ENCODE results near the gene SASS6.

The SASS6 gene

DNA sequence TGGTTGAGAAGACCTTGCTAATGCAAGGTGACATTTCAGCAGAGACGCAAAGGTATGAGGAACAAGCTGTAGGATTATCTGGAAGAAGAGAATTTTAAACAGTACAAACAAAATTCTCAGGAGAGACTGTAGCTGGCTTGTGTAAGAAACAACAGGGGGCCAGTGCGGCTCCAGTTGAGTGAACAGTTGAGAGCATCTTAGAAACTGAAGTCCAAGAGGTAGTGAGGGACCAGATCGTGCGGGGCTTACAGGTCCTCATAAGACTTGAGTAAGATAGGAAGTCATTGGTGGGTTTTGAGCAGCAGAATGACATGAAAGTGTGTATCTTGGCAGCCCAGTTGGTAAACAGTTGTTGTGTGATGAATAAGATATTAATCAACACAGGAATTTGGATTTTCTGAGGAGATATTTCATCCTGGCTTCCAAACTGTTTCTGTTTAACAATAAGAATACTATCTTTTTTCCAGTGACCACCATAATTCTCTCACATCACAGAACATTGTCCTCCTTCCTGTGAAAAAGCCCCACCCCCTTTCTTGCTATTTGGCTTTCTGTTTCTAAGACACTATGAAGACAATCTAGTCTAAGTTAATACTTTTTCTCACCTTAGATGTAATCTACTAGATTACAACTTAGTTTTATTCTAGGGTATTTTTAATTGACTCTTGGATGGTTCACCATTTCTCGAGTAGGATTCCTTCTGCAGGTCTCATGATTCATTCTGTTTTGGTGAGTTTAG lies 62.4 kb downstream of the SASS6 start:
- Histone ChIP-seq H3K9me3 (no peaks in the 10 kb centered on the region), H3K4me3 (ENCODE audit: low read depth, low read length) (no peak overlapping the region), H3K27me3 (no peaks in the 10 kb centered on the region), H3K36me3 (peaks cover 60% of the 10 kb centered on the region), H3K4me1 (no peaks in the 10 kb centered on the region)
- TF ChIP-seq CTCF (IDR thresholded peaks at IDR 0.05; ENCODE audit: low read depth, low read length) = no peak
- no peak for DNase-seq

DNA sequence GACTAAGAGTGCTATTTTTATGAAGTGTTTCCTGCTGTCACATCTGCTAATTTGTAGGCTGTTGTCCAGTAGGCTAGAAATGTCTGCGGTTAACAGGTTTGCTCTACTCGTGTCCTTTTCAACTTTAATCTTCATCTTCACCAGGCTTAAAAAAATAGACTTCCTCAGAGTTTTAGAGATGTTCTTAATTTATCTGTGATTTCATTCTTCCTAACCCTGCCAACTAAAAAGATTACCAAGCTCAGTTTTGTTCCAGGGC lies 66.8 kb downstream of the SASS6 start:
- no peak overlapping the region for H3K4me3 ChIP-seq (ENCODE audit: low read depth, low read length)
- H3K36me3 ChIP-seq = peaks cover 78% of the 10 kb centered on the region
- no peak for DNase-seq
- TF ChIP-seq CTCF (IDR thresholded peaks at IDR 0.05; ENCODE audit: low read depth, low read length) = no peak
- H3K4me1 ChIP-seq = no peaks in the 10 kb centered on the region
- no peaks in the 10 kb centered on the region for H3K27me3 ChIP-seq
- H3K9me3 ChIP-seq = no peaks in the 10 kb centered on the region

- Histone ChIP-seq H3K4me3 (ENCODE audit: low read depth, low read length) (no peak overlapping the region), H3K9me3 (no peaks in the 10 kb centered on the region), H3K27me3 (no peaks in the 10 kb centered on the region), H3K36me3 (peaks cover 78% of the 10 kb centered on the region), H3K4me1 (no peaks in the 10 kb centered on the region)
- DNase-seq = no peak
- no peak for TF ChIP-seq CTCF (IDR thresholded peaks at IDR 0.05; ENCODE audit: low read depth, low read length)
Observed at GRCh38 chr1:100065183-100065968, 67.4 kb downstream of the SASS6 start.

GRCh38 chr1:100061681-100062080 lies 71.0 kb downstream of the SASS6 start:
- Histone ChIP-seq H3K4me3 (ENCODE audit: low read depth, low read length) (no peak overlapping the region), H3K27me3 (no peaks in the 10 kb centered on the region), H3K4me1 (no peaks in the 10 kb centered on the region), H3K9me3 (no peaks in the 10 kb centered on the region), H3K36me3 (peaks cover 65% of the 10 kb centered on the region)
- TF ChIP-seq CTCF (IDR thresholded peaks at IDR 0.05; ENCODE audit: low read depth, low read length) = no peak
- DNase-seq = no peak

GRCh38 chr1:100053727-100054126 lies 79.0 kb downstream of the SASS6 start:
- no peak for TF ChIP-seq CTCF (IDR thresholded peaks at IDR 0.05; ENCODE audit: low read depth, low read length)
- H3K36me3 ChIP-seq = peaks cover 40% of the 10 kb centered on the region
- H3K4me1 ChIP-seq = peaks cover 4% of the 10 kb centered on the region; the same call in 1 of the 2 replicates
- no peak for DNase-seq
- no peak overlapping the region for H3K4me3 ChIP-seq (ENCODE audit: low read depth, low read length)
- H3K9me3 ChIP-seq = no peaks in the 10 kb centered on the region
- no peaks in the 10 kb centered on the region for H3K27me3 ChIP-seq

- Histone ChIP-seq H3K36me3 (peaks cover 36% of the 10 kb centered on the region), H3K27me3 (no peaks in the 10 kb centered on the region), H3K9me3 (no peaks in the 10 kb centered on the region), H3K4me3 (ENCODE audit: low read depth, low read length) (no peak overlapping the region), H3K4me1 (peaks cover 4% of the 10 kb centered on the region; the same call in 1 of the 2 replicates)
- no peak for TF ChIP-seq CTCF (IDR thresholded peaks at IDR 0.05; ENCODE audit: low read depth, low read length)
- no peak for DNase-seq
Observed at GRCh38 chr1:100053119-100053518, 79.6 kb downstream of the SASS6 start.
